Neural cell (in vitro differentiated cells): ENCODE data around the gene ATP1A1.

Experiments
- EZH2 ChIP-seq: fragments of 200-600, 300-800 bp; shearing (Covaris generic), sonication (generic); IDR thresholded peaks from 2 replicates; pipeline ENCODE4 v1.6.1; 2014; ENCODE audit warnings: antibody characterized with exemption, low read length, borderline replicate concordance, mild to moderate bottlenecking; ENCODE audit not compliant: insufficient read depth, poor library complexity, severe bottlenecking
- MXI1 ChIP-seq: fragments of 450-650 bp; conservative IDR thresholded peaks from 2 replicates; pipeline ENCODE4 v1.6.1; 2014; ENCODE audit warnings: antibody characterized with exemption, mild to moderate bottlenecking; ENCODE audit not compliant: poor library complexity, severe bottlenecking
- POLR2AphosphoS5 ChIP-seq: IDR thresholded peaks from 2 replicates; pipeline ENCODE4 v1.6.1; 2012
- RAD21 ChIP-seq: fragments of 450-650 bp; conservative IDR thresholded peaks from 2 replicates; pipeline ENCODE4 v1.6.1; 2014; ENCODE audit warnings: antibody characterized with exemption, mild to moderate bottlenecking, moderate library complexity
- TAF1 ChIP-seq: IDR thresholded peaks from 2 replicates; pipeline ENCODE4 v1.6.1; 2012; ENCODE audit warnings: low read depth
- TF ChIP-seq, protein P1 (sequence below): fragments of 450-650 bp; IDR thresholded peaks from 2 replicates; pipeline ENCODE4 v1.5.1; 2014; ENCODE audit warnings: antibody characterized with exemption, mild to moderate bottlenecking, moderate library complexity; ENCODE audit not compliant: poor library complexity, severe bottlenecking
- TF ChIP-seq, protein P2 (sequence below): IDR thresholded peaks from 2 replicates; pipeline ENCODE4 v1.6.1; 2012; ENCODE audit warnings: borderline replicate concordance

DNA sequence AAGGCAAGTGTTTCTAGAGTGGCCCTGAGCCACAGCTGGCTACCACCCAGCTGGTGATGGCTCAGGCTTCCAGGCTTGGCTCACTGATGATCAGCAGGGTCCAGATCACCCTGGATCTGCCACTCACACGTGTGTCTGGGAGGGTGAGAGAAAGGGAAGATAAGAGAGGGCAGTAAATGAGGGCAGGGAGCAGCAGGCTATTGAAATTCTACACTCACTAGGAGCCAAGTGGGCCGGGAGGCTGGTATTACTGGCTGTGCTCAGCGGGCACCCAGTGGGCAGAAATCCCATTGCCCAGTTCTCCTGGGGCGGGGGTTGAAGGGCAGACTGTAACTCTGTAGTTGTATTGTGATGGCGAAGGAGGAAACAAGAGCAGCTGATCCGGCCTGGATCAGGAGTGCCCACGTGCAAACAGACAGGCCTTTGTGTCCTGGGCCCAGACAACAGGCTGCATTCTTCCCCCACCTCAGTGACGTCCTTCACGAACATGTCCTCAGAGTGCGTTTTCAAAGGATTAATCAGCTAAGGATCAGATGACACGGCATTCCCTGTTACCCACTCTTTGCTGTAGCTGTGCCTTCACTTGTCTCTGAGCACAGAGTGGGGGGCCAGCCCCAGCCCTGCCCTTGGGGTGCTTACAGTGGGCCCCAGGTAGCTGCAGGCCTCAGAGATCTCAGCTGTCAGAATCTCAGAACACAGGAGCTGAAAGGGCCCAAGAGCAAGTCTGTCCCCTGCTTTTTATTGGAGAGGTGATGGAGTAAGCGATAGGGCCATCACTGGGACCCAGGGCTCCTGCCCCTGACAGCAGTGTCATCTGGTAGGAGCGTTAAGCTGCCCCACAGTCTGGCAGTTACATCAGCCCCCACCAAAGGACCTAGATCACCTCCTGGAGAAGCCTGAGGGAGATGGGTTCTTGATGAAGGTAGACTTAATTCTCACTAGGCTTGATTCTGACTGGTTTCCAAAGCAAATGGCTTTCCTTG is 60.5 kb downstream of the ATP1A1 start:
- TF ChIP-seq, protein P1, sequence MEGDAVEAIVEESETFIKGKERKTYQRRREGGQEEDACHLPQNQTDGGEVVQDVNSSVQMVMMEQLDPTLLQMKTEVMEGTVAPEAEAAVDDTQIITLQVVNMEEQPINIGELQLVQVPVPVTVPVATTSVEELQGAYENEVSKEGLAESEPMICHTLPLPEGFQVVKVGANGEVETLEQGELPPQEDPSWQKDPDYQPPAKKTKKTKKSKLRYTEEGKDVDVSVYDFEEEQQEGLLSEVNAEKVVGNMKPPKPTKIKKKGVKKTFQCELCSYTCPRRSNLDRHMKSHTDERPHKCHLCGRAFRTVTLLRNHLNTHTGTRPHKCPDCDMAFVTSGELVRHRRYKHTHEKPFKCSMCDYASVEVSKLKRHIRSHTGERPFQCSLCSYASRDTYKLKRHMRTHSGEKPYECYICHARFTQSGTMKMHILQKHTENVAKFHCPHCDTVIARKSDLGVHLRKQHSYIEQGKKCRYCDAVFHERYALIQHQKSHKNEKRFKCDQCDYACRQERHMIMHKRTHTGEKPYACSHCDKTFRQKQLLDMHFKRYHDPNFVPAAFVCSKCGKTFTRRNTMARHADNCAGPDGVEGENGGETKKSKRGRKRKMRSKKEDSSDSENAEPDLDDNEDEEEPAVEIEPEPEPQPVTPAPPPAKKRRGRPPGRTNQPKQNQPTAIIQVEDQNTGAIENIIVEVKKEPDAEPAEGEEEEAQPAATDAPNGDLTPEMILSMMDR, result no peak
- TF ChIP-seq TAF1 (no peak), MXI1 (no peak), POLR2AphosphoS5 (no peak), EZH2 (no peak), RAD21 (no peak)
- TF ChIP-seq, protein P2, sequence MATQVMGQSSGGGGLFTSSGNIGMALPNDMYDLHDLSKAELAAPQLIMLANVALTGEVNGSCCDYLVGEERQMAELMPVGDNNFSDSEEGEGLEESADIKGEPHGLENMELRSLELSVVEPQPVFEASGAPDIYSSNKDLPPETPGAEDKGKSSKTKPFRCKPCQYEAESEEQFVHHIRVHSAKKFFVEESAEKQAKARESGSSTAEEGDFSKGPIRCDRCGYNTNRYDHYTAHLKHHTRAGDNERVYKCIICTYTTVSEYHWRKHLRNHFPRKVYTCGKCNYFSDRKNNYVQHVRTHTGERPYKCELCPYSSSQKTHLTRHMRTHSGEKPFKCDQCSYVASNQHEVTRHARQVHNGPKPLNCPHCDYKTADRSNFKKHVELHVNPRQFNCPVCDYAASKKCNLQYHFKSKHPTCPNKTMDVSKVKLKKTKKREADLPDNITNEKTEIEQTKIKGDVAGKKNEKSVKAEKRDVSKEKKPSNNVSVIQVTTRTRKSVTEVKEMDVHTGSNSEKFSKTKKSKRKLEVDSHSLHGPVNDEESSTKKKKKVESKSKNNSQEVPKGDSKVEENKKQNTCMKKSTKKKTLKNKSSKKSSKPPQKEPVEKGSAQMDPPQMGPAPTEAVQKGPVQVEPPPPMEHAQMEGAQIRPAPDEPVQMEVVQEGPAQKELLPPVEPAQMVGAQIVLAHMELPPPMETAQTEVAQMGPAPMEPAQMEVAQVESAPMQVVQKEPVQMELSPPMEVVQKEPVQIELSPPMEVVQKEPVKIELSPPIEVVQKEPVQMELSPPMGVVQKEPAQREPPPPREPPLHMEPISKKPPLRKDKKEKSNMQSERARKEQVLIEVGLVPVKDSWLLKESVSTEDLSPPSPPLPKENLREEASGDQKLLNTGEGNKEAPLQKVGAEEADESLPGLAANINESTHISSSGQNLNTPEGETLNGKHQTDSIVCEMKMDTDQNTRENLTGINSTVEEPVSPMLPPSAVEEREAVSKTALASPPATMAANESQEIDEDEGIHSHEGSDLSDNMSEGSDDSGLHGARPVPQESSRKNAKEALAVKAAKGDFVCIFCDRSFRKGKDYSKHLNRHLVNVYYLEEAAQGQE, result no peak
